Superior temporal gyrus (tissue), 1 donor: ENCODE measurements around the gene SNX1.
"Not testable (repeated sequence)": the region's sequence is repeated elsewhere in the genome, so short reads cannot be mapped to it uniquely, and the experiment has no call there.

Experiments used
- DNase-seq: peaks from one replicate; pipeline ENCODE4 v3.0.0-alpha.2; 2016; ENCODE audit errors: extremely low spot score

SNX1 gene

DNA sequence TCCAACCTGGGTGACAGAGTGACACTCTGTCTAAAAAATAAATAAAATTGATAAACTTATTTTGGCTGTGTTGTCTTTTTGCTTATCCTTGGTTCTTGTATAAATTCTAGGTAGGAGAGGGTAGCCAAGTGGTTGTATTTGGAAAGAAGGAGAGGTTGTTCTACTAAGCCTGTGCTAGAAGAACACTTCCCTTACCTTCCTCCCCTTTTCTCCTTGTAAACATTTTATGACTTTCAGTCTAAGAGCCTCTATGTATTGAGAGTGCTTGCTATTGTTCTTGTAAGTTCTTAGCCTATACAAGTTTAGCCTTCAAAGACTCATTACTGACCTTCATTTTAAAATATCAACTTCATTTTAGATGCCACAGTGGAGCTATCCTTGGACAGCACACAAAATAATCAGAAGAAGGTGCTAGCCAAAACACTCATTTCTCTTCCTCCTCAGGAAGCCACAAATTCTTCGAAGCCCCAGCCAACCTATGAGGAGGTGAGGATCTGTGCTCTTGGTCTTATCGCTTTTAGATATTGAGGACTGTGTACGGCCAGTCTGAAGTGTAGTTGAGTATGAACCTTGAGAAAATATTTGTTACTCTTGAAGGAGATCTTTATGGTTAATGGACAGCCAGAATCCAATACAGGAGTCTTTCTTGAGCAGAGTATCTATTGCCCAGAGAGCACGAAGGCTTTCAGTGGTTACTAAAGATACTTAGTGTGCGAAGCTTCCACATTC is 22.1 kb downstream of the SNX1 start:
- no peak for DNase-seq

DNA sequence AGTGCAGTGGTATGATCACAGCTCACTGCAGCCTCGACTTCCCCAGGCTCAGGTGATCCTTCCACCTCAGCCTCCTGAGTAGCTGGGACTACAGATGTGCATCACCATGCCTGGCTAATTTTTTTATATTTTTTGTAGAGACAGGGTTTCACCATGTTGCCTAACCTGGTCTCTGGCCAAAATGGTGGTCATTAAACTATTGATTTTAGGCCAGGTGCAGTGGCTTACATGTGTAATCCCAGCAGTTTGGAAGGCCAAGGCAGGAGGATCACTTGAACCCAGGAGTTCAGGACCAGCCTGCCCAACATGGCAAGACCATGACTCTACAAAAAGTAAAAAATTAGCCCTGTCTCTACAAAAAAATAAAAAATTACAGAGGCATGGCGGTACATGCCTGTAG is 24.5 kb downstream of the SNX1 start:
- not testable (repeated sequence) for DNase-seq

DNA sequence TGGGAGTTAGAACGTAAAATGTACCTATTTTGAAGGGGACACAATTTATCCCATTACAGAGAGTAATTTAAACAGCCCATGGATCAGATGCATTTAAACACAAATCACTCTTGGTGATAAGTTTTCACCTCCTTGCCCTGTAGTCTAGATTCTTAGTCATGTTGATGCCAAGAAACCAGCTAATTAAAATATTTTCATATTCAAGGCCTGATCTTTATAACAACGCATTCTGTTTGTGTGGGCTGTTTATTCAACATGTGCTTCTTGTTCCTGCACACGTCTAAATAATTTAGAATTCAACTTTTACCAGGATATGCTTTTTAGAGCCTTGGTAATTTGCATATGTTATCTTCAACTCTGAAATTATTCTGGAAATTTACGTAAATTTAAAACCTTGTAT is 25.8 kb downstream of the SNX1 start:
- no peak for DNase-seq

DNA sequence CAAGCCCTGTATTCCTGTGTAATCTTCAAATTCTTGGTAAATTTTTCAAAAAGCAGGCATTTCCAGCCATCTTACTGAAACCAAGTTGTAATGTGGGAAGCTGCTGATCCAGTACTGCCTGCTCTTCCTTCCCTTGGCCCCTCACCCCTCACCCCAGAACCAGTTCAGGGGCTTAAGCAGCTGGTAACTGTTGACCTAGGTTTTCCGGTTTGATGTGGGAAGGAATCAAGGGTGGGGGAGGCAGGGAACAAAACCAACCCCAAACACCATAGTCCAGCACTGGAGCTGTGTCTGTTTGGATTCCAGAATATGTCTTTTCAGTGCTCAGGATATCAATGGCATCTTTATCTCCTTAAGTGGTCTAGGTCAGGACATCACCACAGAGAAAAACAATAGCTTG is 26.7 kb downstream of the SNX1 start:
- no peak for DNase-seq

DNA sequence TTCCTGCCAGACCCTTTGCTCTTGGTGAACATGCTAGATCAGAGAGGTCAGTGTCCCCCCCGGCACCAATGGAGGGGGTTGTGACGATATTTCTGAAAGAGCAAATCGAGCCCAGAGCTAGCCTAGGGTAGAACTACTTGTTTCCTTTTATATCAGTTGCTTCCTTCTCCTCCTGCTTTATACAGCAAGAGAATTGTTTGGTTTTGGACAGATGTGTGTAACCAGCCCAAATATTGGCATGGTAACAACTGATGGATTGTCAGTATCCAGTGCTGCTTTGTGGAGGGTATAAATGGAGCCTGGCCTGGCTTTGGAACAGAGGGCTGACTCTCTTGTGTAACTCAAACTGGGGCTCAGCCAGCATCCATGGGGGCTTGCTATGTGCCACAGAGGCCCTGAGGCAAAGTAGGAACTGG is 27.2 kb downstream of the SNX1 start:
- peak; percentile 98 for DNase-seq

DNA sequence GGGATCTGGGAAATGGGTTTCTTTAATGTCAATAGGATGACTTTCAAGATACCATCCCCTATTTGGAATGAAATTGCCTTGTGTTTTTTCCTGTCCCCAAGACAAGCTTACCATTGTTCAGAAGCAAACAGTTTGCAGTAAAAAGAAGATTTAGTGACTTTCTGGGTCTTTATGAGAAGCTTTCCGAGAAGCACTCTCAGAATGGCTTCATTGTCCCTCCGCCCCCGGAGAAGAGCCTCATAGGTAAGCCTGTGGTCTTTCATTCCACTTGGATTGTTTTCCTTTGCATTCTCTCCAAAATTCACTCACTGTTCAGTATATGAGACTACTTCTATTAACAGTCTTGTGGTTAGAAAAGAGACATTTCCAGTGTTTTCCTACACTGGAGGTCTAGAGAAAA is 30.2 kb downstream of the SNX1 start:
- no peak for DNase-seq

DNA sequence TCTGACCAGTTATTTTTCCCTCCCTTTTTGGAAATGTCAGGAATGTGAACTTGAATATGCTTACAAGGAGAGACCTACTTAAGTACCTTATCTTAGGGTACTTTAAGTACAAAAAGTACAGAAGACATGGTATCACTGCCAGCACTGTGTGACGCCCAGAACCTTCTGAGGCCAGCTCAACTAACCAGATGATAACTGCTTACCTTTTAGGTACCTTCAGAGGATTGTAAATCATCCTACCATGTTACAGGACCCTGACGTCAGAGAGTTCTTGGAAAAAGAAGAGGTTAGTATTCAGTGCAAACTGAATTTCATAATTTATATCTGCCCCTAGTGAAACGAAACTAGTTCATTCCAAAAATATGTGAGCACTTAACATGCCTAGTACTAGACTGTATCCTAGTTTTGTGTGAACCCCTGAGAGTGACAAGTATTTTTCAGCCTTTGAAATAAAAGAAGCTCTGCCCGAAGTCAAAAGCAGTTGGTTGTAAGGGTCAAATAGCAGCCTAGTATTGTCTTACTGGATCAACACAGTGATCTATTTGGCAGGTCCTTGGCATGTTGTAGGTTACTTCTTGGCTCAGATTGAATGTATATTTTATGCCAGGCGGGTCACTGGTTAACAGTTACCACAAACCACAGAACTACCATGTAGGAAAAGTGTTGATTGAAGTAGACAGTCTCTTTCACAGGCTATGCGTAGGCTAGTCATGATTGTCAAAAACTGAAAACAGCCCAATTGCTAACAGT is 31.9 kb downstream of the SNX1 start:
- DNase-seq, result no peak

DNA sequence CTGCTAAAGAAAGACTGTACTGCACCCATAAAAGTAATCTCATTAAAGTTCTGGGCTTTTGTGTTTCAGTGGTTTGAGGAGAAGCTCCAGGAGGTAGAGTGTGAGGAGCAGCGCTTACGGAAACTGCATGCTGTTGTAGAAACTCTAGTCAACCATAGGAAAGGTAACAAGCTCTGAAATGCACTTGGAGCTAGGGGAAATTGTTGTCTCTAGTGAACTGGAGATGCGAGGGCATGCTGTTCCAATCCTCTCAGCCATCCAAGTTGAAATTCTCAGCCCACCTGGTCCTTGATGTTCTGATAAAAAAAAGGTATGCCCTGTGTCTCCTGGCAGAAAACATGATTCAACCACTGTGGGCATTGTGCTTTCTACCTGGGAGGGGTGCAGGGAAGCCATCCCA is 34.4 kb downstream of the SNX1 start:
- DNase-seq, result no peak

DNA sequence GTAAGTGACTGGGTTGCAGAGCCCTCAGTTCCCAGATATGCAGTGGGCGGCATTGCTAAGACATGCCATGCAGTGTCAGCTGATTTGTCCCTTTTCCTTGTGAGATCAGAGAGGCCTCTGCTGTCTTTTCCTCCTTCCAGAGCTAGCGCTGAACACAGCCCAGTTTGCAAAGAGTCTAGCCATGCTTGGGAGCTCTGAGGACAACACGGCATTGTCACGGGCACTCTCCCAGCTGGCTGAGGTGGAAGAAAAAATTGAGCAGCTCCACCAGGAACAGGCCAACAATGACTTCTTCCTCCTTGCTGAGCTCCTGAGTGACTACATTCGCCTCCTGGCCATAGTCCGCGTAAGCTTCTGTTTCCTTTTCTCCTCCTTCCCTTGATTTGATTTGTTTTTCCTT is 35.8 kb downstream of the SNX1 start:
- DNase-seq, result no peak

DNA sequence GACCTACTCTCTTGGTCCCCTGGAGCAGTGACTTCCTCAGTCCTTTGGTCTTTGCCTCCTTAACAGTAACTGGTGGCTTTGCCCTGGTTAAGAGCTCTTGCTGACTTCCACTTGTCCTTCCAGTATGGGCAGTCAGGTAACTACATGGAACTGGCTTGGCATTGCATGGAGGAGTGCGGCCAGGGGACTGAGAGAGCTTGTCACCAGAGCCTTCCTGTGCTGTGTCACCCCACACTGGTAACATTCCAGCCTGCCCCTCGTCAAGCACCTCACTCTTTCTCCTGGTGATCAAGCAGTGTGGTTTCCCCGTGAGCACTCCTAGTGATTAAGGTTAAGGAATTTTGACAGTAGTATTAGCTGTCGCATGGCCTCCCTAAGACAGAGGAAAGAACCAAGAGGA is 36.4 kb downstream of the SNX1 start:
- no peak for DNase-seq

DNA sequence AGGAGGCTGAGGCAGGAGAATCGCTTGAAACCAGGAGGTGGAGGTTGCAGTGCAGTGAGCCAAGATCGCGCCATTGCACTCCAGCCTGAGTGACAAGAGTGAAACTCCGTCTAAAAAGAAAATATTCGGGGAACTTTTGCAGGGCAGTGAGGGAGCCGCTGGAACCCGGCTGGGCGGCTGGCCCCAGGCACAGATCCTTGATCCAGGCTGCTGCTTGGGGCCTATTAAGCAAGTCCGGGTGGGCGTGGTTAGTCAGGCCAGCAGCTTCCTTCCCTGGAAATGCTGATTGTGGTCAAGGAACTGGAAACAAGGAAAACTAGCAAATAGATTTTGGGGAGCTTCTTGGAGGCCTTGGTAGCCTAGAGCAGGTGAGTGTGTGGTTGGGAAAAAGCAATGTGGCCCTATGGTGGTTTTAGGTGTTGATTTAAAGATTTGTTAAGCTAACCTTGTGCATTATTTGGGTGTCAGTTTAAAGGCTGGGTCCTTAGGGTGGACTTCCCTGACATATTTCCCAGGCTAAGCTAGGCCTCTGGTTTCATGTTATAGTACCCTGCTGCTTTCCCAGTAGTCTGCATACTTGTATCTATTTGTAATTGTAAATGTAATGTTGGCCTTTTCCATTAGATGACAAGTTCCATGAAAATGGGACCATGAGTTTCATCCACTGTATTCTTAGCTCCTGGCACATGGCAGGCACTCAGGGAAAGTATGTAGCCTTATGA is 38.0 kb downstream of the SNX1 start:
- no peak for DNase-seq

DNA sequence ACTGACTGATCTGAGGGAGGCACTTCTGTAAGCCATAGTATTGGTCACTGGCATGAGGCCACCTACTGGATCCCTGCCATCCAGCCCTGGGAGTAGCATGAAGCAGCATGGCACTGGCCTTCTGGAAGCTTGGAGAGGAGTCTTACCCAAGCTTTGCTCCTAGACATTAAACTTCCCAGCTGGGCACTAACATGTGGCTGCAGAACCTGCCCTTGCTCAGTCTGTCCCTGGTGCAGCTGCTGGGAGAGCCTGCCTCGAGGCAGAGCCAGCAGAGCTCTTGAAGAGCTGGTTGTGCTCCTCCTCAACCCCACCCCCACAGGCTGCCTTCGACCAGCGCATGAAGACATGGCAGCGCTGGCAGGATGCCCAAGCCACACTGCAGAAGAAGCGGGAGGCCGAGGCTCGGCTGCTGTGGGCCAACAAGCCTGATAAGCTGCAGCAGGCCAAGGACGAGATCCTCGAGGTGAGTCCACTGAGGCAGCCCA is 38.6 kb downstream of the SNX1 start:
- no peak for DNase-seq

DNA sequence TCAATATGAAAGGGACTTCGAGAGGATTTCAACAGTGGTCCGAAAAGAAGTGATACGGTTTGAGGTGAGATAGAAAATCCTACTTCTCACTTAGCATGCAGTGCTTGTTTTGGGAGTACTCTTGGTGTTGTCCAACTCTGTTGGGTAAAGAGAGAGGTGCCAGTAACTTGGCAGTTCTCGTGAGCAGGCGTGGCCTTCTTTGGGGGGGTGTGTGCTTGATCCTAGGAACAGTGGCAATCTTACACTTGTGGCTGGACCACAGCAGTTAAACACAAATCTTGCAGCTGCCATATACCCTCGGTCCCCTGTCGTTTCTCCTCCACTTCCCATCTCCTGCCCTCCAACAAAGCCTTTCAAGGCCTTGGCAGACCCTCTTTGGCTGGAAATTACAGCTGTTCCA is 40.6 kb downstream of the SNX1 start:
- DNase-seq, result no peak

DNA sequence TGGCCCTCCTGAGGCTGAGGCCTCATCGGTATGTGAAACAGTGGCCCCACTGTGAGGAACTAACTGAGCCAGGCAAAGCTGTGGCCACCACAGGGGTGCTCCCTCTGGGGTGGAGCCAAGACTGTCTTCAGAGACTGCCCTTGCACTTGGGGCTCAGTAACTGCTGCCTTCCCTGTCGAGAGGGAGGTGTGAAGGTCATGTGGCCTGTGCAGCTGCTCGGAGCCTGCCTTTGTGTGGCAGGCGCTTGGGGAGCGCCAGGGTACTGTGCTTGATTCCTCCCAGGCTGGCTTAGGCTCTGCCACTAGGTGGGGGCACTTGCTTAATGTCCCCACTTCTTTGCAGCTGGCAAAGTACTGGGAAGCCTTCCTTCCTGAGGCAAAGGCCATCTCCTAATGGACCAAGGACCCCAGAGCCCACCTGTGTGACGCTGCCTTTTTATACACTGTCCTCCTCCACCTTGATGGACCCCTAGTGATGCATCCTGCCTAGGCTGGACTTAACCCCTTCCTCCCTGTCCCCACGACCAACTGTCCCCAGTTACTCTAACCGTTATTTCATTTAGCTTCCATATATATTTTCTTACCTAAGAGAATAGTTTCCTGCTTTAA is 41.5 kb downstream of the SNX1 start:
- DNase-seq, result no peak

DNA sequence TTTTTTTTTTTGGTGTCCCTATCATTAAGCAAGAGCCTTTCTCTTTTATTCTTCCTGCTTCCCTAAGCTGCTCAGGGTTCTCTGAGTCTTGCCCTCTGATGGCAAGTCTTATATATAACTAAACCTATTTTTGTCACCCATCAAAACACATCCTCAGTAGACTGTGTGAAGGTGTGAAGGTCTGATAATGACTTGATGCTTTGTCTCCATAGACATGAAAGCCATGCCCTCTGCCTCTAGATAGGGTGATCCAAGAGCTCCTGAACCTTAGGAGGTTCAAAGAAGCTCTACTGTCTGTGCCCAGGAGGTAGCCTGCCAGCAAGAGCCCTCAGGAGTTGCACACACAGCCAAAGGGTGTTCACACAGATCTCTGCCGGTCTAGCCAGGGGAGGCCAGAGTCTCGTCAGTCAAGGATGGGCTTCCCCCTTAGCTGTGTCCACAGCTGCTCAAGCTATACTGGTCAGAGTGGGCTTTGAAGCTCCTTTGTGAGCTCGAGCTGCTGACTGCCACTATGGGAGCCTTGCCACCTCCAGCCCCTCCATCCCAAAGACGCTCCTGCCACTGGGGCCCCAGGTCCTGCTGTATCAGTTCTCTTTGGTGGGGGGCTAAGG is 42.7 kb downstream of the SNX1 start:
- DNase-seq, result no peak

DNA sequence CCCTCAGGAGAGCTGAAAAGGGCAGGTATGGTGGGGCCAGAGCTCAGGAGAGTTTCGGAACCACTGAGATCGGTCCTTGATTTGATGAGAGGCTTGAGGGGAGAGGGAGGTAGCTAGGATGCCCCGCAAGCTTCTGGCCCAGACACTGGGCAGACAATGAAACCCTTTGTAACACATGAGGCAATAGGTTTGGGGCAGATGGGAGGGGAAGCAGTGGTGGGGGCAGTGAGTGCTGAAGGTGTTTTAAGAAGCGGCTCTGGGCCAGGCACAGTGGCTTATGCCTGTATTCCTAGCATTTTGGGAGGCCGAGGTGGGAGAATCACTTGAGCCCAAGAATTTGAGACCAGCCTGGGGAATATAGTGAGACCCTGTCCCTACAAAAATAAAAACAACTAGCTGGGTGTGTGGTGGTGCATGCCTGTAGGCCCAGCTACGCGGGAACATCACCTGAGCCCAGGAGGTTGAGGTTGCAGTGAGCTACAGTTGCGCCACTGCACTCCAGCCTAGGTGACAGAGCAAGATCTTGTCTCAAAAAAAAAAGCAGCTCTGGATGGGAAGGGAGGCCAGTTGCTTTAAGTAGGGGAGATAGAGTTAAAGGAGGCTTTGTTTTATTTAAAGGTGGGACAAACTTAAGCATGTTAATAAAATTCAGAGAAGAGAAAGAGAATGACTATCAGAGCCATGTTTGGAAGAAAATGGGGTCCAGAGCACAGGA is 46.2 kb downstream of the SNX1 start:
- DNase-seq, result no peak

DNA sequence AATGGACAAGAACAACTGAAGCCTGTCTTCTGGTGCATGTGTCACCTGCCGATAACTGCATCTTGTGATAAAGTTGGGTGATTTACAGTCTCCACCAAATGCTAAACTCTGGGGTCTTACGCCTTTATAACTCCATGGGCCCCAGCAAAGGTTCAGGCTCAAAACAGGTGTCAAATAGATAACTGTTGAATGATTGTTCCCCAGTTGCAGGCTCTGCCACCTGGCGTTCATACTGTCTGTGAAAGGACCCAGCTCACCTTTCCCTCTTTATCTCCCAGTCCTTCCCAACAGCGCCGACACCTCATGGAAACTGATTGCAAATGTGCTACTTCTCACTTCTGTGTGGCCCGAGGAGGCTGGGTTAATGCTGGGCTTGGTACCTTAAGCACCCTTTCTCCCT is 47.5 kb downstream of the SNX1 start:
- DNase-seq, result no peak

DNA sequence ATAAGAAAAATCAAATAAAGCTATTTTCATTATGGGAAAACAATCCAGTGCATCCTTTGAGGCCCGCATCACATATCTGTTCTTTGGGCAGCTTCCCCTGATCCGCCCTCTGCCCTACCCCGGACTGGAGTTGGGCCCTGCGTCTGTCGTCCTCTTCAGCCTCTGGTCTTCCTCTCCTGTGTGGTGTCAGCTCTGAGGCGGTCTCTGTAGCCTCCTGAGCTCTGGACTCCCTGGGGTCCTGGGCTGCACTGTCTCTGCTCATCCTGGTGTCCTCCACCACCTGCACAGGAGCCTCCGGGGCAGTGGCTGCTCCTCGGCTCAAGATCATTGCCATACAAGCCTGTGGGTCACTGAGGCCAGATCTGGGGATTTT is 48.4 kb downstream of the SNX1 start:
- DNase-seq, result no peak

DNA sequence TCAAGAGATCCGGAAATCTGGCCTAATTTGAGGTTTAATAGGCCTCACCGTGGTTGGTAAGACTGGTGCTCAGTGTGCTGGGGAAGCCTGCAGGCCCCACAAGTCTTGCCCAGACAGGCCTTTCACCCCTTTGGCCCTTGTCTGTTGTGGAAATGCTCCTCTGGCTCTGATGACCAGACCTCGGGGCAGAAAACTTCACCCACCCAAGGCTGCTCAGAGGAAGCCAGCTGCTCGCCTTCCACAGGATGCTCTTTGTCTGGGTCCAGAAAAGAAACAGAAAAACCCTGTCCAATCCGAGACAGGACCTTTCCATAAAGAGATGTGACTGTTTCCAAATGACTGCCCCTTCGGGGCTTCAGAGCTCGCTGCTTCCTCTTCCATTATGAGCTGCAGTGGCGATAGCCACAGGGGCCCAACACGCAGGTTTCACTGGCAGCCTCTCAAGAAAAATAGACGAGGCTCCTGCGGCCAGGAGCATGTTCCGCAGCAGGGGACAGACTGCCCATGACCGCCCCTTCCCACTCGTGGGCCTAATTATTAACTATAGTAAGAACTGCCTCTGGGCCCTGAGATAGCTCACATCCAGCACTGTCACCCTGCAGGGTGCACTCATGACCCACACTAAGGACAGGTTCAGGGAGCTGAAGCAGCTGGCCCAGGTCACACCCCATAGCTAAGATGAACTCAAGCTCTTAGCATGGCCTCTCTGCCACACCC is 48.9 kb downstream of the SNX1 start:
- DNase-seq, result peak; percentile 68

DNA sequence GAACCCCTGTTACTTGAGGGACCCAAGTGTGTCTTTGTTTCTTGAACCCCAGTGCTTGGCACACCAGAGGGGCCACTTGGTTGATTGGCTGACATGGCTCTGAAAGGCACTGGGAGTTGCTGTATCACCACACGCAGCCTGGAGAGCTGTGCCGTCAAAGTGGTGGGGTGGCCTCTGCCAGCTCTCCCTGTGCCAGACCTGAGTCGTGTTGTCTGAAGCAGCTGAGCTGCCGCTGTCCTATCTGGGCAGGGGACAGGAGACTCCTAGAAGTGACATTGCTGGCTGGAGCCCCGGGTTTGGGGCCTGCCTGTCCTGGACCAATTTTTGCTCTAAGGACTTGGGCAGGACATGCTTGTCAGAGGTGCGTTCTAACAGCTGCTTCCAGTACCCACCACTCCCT is 50.3 kb downstream of the SNX1 start:
- DNase-seq, result no peak

DNA sequence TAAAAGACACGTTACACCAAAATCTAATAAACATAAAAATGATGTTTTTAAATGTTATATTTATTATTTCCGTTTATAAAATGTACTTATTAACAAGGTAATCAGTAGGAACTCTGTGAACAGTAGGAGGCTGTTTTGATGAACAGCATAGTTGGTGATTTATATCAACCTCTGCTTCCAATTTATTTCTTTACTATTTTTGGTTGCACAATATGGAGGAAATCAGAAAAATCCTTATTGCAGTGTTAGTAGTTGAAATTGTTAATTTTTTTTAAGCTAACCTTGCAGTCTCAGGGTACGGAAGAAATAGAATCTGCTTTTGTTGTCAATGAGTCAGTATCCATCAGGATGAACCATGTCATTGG is 50.7 kb downstream of the SNX1 start:
- DNase-seq, result no peak
